Measurements from ENCODE around the gene CYP19A1. TPM values are rescaled to one million over a fixed set of nuclear protein-coding genes. Genes with fewer than 3 reads are reported as not detected.

CYP19A1 gene
- total and polyA plus RNA-seq, 10 of the 15 experiments (the other 5 are each of a cell fraction or from before 2014, with no cell fraction given) = 0.08 to 1.8 (median 0.70) TPM

- 14% methylated on average over 3 of the region's 3 CpGs for WGBS (ENCODE audit: insufficient coverage, insufficient replicate concordance, low lambda C conversion rate, missing lambda C conversion rate)
- Histone ChIP-seq H3K4me3 (no peak overlapping the region), H3K9ac (ENCODE audit: control insufficient read depth, insufficient read depth, low read length) (no peak overlapping the region), H3K4me2 (ENCODE audit: control insufficient read depth, insufficient read depth) (no peak overlapping the region), H3K27me3 (replicated peaks in 1 of 2; ENCODE audit: control insufficient read depth in 2 of 2, insufficient read depth in 2 of 2, low read length in 1 of 2) (peaks cover 0 to 12% of the 10 kb centered on the region in 2 experiments), H3K27ac (ENCODE audit: control insufficient read depth, insufficient read depth) (no peak overlapping the region), H2AFZ (ENCODE audit: control insufficient read depth, low read depth, low read length) (no peak overlapping the region), H3K36me3 (ENCODE audit: control insufficient read depth in 2 of 2, insufficient read depth in 2 of 2, low read length in 1 of 2) (no peaks in the 10 kb centered on the region), H3K4me1 (ENCODE audit: control insufficient read depth, insufficient read depth, low read length) (no peaks in the 10 kb centered on the region), H3K9me3 (replicated peaks; ENCODE audit: control insufficient read depth, insufficient read depth, low read length) (no peaks in the 10 kb centered on the region), H3K79me2 (ENCODE audit: control insufficient read depth, insufficient read depth, low read length) (no peaks in the 10 kb centered on the region), H4K20me1 (ENCODE audit: control insufficient read depth, insufficient read depth) (no peaks in the 10 kb centered on the region; the same call in 1 of the 2 replicates)
- ChIA-PET SMC1A (ENCODE audit: uncharacterized antibody, unreplicated experiment) (interaction anchor here (0.9 kb wide), 1 partner anchor 8 kb away, joined by 3 read pairs; no protein-coding TSS in a partner anchor), CTCF (interaction anchor here (0.6 to 1.2 kb wide), 2 partner anchors 24 to 25 kb away, joined by 3 to 4 read pairs; no protein-coding TSS in a partner anchor), RAD21 (ENCODE audit: unreplicated experiment) (no interaction called here), POLR2A (no interaction called here)
- in situ Hi-C loops (cut with MboI) = no loop called here
- TF ChIP-seq ELK1 (IDR thresholded peaks at IDR 0.05; ENCODE audit: low read depth, low read length) (no peak), ATF2 (IDR thresholded peaks at IDR 0.05; ENCODE audit: low read length) (no peak), CBX5 (IDR thresholded peaks at IDR 0.05; ENCODE audit: low read depth) (no peak), EZH2 (IDR thresholded peaks at IDR 0.05; ENCODE audit: borderline replicate concordance, control insufficient read depth, low read depth, low read length) (no peak)
- BruUV-seq (replicated peaks) = no TSS peak
- no peak for ATAC-seq
- DNase-seq (ENCODE audit: low read depth, low spot score) = no peak
- intact Hi-C loops (cut with micrococcal nuclease; ENCODE audit: unreplicated experiment) = no loop called here
- FAIRE-seq = no peak
Observed at GRCh38 chr15:51307325-51307724, 31.1 kb downstream of the CYP19A1 start.
